ENCODE measurements around the gene LPP.

LPP gene

DNA sequence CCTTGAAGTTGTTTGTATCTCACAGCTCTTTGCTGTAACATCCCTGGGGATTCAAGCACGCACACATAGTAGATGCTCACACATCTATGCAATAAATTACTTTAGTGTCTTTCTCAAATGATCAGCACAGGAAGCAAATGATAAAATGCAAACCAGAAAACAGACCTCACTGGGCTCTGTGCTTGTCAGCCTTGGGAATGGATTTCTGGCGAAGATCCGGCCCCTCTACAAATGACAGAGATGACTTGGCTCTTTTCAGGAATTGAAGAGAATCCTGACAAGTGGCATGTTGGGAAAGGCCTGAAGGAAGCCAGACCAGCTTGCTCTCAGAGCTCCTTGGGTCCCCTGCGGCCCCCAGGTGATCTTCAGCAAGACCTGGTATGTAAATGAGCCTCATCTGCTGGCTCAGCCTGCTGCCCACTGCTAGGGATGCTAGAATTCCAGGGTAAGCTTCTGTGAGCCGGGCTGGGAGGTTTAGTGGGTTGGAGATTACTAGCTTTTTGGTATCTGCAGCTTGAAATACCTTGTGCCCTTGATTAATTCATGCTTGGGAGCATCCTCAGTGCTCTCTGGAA, 54.1 kb downstream of the LPP start:
- Mint-ChIP-seq H3K4me1 (ENCODE audit: low read depth) (peaks cover 2% of the 10 kb centered on the region), H3K9me3 (no peaks in the 10 kb centered on the region), H3K27ac (no peak overlapping the region), H3K4me3 (no peak overlapping the region), H3K27me3 (no peaks in the 10 kb centered on the region), H3K36me3 (ENCODE audit: low read depth) (peaks cover 29% of the 10 kb centered on the region)
- DNase-seq = no peak

DNA sequence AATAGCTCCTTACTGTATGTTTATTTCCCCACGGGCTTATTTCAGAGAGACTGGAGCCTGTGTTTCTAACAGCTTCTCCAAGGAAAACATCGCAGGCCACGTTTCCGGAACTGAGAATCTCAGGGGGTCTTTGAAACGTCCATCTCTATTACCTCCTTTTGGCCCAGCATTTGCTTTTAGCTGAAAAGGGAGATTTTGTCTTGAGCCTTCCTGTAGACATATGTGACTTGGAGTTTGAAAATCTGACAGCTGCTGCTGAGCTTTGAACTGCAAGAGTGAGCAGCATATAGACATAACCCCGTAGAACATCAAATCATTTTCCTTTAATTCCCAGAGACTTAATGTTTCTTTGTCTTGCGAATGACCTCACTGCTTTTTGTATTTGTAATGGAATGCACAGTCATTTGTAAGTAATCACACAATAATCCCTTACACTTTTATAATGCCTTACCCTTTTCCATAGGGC, 54.6 kb downstream of the LPP start:
- H3K4me1 Mint-ChIP-seq (ENCODE audit: low read depth) = peaks cover 6% of the 10 kb centered on the region
- no peak for DNase-seq
- H3K27me3 Mint-ChIP-seq = no peaks in the 10 kb centered on the region
- H3K4me3 Mint-ChIP-seq = no peak overlapping the region
- H3K9me3 Mint-ChIP-seq = no peaks in the 10 kb centered on the region
- H3K27ac Mint-ChIP-seq = no peak overlapping the region
- H3K36me3 Mint-ChIP-seq (ENCODE audit: low read depth) = peaks cover 29% of the 10 kb centered on the region

DNA sequence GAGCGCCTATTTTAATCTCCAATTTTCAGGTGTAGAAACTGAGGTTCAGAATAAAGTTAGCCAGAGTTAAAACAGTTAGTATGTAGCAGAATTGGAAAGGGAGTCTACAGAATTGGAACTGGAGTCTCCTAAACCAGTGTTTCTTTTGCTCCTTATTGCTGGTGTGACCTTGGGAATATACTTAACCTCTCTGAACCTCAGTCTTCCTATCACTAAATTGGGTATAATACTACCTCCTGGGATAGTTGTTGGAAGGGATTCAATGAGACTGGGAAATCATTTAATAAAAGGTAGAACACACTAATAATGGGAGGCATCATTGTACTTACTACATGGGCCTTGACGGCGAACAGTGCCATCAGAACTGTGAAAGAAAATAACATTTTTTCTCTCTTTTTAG, 55.1 kb downstream of the LPP start:
- Mint-ChIP-seq H3K36me3 (ENCODE audit: low read depth) (peaks cover 29% of the 10 kb centered on the region), H3K27ac (no peak overlapping the region), H3K4me3 (no peak overlapping the region), H3K4me1 (ENCODE audit: low read depth) (peaks cover 11% of the 10 kb centered on the region), H3K9me3 (no peaks in the 10 kb centered on the region), H3K27me3 (no peaks in the 10 kb centered on the region)
- DNase-seq = no peak

DNA sequence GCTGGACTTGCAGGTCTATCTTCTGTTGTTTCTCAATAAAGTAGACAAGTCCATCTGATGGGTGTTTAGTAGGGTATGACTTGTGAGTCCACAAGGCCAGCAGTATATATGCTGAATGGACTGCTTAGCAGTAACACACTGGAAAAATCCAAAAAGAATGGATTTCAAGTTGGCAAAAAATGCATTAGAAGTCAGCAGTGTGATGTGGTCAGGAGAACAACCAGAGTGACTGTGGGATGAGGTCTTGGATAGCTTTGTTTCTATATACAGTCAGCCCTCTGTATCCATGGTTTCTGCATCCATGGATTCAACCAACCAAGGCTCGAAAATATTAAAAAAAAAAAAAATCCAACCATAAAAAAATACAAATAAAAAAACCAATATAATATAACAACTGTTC, 55.8 kb downstream of the LPP start:
- Mint-ChIP-seq H3K27ac (no peak overlapping the region), H3K4me1 (ENCODE audit: low read depth) (peaks cover 15% of the 10 kb centered on the region), H3K36me3 (ENCODE audit: low read depth) (peaks cover 33% of the 10 kb centered on the region), H3K9me3 (no peaks in the 10 kb centered on the region), H3K27me3 (no peaks in the 10 kb centered on the region), H3K4me3 (no peak overlapping the region)
- no peak for DNase-seq

DNA sequence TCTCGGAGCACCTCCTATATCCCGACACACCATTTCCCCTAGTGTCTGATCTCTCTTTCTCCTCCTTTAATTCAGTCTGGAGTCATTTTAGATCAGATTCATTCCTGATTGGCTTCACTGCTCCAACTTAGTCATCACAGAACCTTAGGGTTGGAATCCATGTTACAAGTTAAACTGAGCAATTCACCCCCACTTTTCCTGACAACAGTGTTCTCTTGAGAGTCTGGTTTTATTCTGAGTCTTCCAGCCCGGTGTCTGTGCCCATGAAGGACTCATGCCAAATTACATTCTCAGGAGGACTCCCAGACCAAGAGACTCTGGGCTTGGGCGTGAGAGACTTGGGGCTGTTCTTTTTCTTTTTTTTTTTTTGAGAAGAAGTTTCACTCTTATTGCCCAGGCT, 57.5 kb downstream of the LPP start:
- no peaks in the 10 kb centered on the region for H3K27me3 Mint-ChIP-seq
- peaks cover 31% of the 10 kb centered on the region for H3K36me3 Mint-ChIP-seq (ENCODE audit: low read depth)
- no peak for DNase-seq
- no peak overlapping the region for H3K4me3 Mint-ChIP-seq
- peaks cover 20% of the 10 kb centered on the region for H3K4me1 Mint-ChIP-seq (ENCODE audit: low read depth)
- no peaks in the 10 kb centered on the region for H3K9me3 Mint-ChIP-seq
- no peak overlapping the region for H3K27ac Mint-ChIP-seq

DNA sequence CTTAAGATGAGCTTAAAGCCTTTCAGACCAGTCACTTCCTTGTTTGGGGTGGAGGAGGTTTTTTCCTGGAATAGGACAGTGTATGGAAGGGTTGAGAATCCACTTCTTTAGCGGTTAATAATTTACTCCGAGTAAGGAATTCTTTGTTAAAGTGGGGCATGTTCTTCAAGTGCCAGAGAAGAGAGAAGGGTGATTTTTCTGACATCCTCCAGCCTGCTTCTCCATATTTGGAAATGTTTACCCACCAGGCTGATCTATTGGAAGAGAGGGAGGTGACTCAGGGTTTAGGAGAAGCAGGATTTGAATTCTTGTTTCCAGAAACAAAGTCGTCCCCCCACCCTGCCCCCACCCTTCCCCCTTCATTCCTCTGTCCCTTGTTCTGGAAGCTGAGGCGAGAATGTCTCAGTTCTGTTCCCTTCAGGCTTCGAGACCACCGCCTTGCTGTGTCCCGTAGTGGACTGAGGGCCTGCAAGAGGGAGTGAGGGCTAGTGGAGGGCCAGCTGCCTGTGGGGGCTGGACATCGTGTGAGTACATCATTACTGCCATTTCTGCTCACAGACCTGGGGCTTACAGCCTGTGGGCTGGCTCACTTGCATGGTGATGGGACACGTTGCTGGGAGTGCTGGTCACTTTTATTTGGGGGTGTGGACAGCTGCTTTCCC, 58.5 kb downstream of the LPP start:
- H3K9me3 Mint-ChIP-seq = no peaks in the 10 kb centered on the region
- H3K4me3 Mint-ChIP-seq = no peak overlapping the region
- no peak overlapping the region for H3K27ac Mint-ChIP-seq
- no peak for DNase-seq
- no peaks in the 10 kb centered on the region for H3K27me3 Mint-ChIP-seq
- H3K36me3 Mint-ChIP-seq (ENCODE audit: low read depth) = peaks cover 31% of the 10 kb centered on the region
- H3K4me1 Mint-ChIP-seq (ENCODE audit: low read depth) = peaks cover 29% of the 10 kb centered on the region

DNA sequence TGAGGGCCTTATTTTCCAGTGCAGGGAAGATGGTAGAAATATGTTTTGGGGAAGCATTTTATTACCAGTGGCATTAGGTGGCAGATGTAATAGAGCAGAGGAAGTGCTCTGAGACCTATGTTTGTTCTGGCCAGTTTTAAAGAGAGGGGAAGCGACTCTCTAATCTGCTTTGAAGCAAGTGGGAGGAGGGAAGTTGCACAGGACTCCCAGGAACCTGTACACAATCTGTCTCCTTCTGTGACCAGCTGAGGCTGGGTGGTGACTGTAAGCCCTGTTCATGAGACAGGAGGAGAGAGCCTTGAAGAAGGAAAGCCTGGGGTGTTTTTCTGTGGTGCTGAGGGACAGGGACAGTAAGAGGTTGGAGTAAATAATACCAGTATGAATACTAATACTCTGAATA, 60.5 kb downstream of the LPP start:
- no peak for DNase-seq
- H3K36me3 Mint-ChIP-seq (ENCODE audit: low read depth) = peaks cover 18% of the 10 kb centered on the region
- peaks cover 34% of the 10 kb centered on the region for H3K4me1 Mint-ChIP-seq (ENCODE audit: low read depth)
- H3K9me3 Mint-ChIP-seq = no peaks in the 10 kb centered on the region
- H3K4me3 Mint-ChIP-seq = no peak overlapping the region
- no peaks in the 10 kb centered on the region for H3K27me3 Mint-ChIP-seq
- peak overlapping the region; percentile 28 for H3K27ac Mint-ChIP-seq

DNA sequence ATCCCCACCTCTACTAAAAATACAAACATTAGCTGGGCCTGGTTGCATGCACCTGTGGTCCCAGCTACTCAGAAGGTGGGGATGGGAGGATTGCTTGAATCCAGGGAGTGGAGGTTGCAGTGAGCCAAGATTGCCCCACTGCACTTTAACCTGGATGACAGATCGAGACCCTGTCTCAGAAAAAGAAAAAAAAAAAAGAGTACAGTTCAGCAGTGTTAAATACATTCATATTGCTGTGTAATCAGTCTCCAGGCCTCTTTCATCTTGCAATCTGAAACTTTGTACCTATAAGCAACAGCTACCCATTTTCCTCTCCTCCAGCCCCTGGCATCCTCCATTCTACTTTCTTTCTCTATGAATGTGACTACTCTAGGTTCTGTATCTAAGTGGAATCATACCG, 61.2 kb downstream of the LPP start:
- Mint-ChIP-seq H3K4me3 (no peak overlapping the region), H3K9me3 (no peaks in the 10 kb centered on the region), H3K4me1 (ENCODE audit: low read depth) (peaks cover 34% of the 10 kb centered on the region), H3K36me3 (ENCODE audit: low read depth) (peaks cover 14% of the 10 kb centered on the region), H3K27ac (no peak overlapping the region), H3K27me3 (no peaks in the 10 kb centered on the region)
- DNase-seq = no peak

DNA sequence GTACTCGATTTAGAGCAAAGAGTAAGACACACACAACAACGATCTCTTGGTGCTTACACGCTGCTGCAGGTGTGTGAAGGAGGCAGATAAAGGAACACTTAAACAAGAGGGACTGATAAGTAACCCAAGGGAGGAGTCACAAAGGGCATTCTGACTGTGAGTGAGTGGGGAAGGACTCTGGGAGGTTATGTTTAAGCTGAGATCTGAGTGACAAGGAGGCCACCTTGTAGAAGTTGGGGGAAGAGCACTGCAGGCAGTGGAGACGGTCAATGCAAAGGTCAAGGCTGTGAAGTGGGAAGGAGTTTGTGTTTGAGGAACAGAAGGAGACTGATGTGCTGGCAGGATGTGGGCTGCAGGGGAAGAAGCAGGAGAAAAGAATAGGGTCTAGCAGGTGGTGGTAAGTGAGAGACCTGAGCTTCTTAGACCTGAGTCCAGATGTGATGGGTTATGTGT, 63.1 kb downstream of the LPP start:
- Mint-ChIP-seq H3K27me3 (no peaks in the 10 kb centered on the region), H3K27ac (peak overlapping the region; percentile 39), H3K36me3 (ENCODE audit: low read depth) (peaks cover 4% of the 10 kb centered on the region), H3K4me1 (ENCODE audit: low read depth) (peaks cover 35% of the 10 kb centered on the region), H3K4me3 (no peak overlapping the region), H3K9me3 (no peaks in the 10 kb centered on the region)
- DNase-seq = no peak

DNA sequence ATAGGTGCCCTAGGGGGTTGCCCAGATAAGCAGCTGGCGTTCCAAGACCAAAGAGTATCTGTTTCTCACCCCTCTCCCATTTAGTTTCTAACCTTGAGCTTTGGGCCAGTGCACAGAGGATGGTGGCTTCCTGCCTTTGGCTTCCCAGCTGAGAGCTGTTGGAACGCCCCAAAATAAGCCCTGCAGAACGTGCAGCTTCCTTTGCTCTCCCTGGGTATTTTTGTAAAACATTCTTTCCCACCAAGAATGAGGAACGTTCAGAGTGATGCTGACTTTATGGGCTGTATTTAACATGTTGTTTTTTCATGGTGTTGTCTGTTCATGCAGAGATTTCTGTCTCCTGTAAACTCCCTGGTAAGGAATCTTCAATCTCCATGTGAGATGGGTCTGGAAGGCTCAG, 63.8 kb downstream of the LPP start:
- Mint-ChIP-seq H3K27me3 (no peaks in the 10 kb centered on the region), H3K36me3 (ENCODE audit: low read depth) (peaks cover 4% of the 10 kb centered on the region), H3K27ac (no peak overlapping the region), H3K9me3 (no peaks in the 10 kb centered on the region), H3K4me1 (ENCODE audit: low read depth) (peaks cover 38% of the 10 kb centered on the region), H3K4me3 (no peak overlapping the region)
- no peak for DNase-seq

DNA sequence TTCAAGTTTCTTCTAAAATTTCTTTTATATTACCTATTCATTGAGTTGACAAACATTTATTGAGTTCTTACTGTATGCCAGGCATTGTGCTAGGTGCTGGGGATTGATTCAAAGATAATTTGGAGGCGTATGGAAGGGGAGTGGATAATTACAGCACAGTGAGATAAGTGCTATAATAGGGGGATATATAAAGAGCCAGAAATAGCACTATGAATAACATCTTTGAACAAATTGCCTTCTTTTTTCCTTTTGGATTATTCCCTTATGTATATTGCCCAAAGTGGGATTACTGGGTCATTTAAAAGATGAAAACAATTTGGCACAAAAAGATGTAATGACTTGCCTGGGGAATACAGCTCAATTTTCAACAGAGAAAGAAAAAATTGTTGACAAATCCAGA, 64.6 kb downstream of the LPP start:
- H3K27ac Mint-ChIP-seq = no peak overlapping the region
- no peaks in the 10 kb centered on the region for H3K27me3 Mint-ChIP-seq
- no peaks in the 10 kb centered on the region for H3K9me3 Mint-ChIP-seq

DNA sequence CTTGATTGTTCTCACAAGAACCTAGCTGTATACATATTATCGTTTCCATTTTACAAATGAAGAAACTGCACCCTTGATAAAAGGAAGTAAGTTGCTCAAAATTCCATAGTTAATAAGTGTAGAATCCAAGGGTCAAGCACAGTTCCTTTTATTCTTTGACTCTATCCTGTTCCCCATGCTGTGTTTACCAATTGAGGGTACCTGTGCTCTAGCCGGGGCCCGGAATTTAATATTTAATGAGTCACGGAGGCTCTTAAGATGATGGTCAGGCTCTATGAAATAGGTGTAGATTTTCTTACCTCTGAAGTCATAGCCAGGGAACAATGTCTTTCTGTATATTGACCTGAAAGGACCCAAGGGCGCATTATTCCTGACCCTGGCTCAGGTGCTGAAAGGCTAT, 65.2 kb downstream of the LPP start:
- no peak for DNase-seq
- Mint-ChIP-seq H3K9me3 (no peaks in the 10 kb centered on the region), H3K4me3 (no peak overlapping the region)

More for the DNA sequence above, 64.6 kb downstream of the LPP start:
- DNase-seq = no peak
- H3K36me3 Mint-ChIP-seq (ENCODE audit: low read depth) = peaks cover 4% of the 10 kb centered on the region
- no peak overlapping the region for H3K4me3 Mint-ChIP-seq
- peaks cover 33% of the 10 kb centered on the region for H3K4me1 Mint-ChIP-seq (ENCODE audit: low read depth)

DNA sequence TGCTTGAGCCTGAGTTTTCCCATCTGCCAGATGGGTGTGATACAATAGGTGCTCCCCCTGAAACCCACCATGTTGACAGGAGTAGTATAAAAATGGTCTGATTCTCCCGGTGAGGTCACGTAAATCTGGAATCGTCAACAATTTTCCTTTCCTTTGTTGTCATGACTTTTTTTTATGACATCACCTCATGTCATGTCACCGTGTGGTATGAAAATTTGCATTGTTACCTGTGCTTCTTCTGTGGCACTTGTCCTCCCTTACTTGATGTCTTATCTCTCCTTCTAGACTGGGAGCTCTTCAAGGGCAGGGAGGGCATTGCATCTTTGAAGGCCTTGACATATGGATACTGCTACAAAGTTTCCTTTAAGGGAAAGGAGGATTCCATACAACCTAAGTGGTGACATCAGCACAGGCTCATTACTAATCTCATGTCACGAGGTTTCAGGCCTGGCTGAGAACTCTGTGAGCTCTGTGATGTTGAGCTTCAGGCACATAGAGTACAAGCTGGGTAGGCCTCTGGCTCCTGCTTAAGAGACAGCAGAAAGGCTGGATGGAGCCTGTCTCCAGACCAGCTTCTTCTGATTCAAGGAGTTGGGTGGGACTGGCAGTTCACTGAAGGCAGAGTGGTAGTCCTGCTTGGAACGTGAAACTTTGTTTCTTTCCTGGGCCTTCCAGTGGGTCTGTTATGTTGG, 66.3 kb downstream of the LPP start:
- no peak for DNase-seq
- Mint-ChIP-seq H3K36me3 (ENCODE audit: low read depth) (peaks cover 9% of the 10 kb centered on the region), H3K27ac (no peak overlapping the region), H3K9me3 (no peaks in the 10 kb centered on the region), H3K4me1 (ENCODE audit: low read depth) (peaks cover 24% of the 10 kb centered on the region), H3K4me3 (no peak overlapping the region), H3K27me3 (no peaks in the 10 kb centered on the region)

More for the DNA sequence above, 65.2 kb downstream of the LPP start:
- Mint-ChIP-seq H3K36me3 (ENCODE audit: low read depth) (peaks cover 6% of the 10 kb centered on the region), H3K27ac (no peak overlapping the region), H3K27me3 (no peaks in the 10 kb centered on the region), H3K4me1 (ENCODE audit: low read depth) (peaks cover 29% of the 10 kb centered on the region)

DNA sequence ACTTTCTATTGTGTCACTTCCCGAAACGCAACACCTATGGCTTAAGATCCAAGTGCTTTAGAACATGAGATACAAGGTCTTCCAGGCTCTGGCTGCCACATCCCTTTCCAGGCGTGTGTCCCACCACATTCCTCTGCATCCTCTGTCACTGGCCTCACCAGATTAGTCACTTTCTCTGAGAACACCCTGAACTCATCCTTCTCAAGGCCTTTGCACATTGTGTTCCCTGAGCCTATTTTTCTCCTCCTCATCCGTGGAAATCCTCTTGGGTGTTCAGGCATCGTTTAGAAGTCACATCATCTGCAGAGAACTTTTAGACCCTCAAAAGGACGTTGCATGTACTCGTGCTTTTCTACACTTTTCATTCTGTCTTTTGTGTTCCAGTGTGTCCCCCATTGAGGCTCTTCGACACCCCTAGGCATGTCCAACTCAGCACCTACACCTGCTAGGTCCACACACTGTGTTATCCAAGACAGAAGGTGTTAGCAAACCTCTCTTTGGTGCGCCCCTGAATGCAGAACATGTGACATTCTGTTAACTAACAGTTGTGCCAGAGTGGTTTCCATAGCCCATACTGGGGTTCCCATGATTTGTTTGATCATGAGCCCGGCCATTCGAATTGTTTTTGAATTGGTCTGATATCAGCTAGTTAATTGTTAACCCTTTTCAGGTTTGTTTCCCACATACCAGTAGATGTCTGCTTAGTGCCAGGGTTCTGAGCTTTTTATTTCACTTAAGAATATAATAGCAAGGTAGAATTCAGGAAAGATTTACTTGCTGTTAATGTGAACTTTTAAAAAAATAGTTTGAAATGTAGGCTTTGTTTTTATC, 67.2 kb downstream of the LPP start:
- H3K4me1 Mint-ChIP-seq (ENCODE audit: low read depth) = peaks cover 20% of the 10 kb centered on the region
- H3K4me3 Mint-ChIP-seq = no peak overlapping the region
- peaks cover 14% of the 10 kb centered on the region for H3K36me3 Mint-ChIP-seq (ENCODE audit: low read depth)
- H3K9me3 Mint-ChIP-seq = no peaks in the 10 kb centered on the region
- DNase-seq = no peak
- H3K27me3 Mint-ChIP-seq = no peaks in the 10 kb centered on the region
- no peak overlapping the region for H3K27ac Mint-ChIP-seq

All from activated T-cell treated with anti-CD3 and anti-CD28 coated beads, Interleukin-2, amount 50 U/mL, for 24 hours (primary cell).